ENCODE results near the gene HPRT1. TPM values are rescaled to one million over a fixed set of nuclear protein-coding genes. Genes with fewer than 3 reads are reported as not detected.

HPRT1 gene
- total RNA-seq, 1 donor from 2014 or later = 10.5 TPM

DNA sequence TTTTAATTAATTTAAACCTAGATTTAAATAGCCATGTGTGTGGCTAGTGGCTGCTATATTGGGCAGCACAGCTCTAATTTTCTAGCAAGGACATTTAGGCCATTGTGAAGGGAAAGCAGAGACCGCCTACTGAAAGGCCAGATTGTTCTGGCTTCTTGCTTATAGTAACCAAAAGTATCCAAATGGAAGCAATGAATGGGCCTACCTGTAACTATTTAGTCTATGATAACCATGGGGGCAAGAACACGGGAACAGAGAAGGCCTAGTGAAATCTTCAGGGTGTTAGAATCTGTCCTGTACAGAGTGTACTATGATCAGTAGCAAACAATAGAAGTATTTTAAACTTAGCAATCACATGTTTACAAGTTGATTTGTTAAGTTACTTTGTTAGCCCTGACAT lies 16.5 kb upstream of the HPRT1 start:
- H3K36me3 Mint-ChIP-seq (ENCODE audit: low read depth, unreplicated experiment) = no peaks in the 10 kb centered on the region
- DNase-seq (ENCODE audit: low spot score) = no peak
- no peaks in the 10 kb centered on the region for H3K4me1 Mint-ChIP-seq (ENCODE audit: unreplicated experiment)
- no peaks in the 10 kb centered on the region for H3K9me3 Mint-ChIP-seq (ENCODE audit: unreplicated experiment)
- TF ChIP-seq CTCF (IDR thresholded peaks at IDR 0.05; ENCODE audit: unreplicated experiment) = no peak
- no peak overlapping the region for H3K27ac Mint-ChIP-seq (ENCODE audit: unreplicated experiment)
- H3K4me3 Mint-ChIP-seq (ENCODE audit: unreplicated experiment) = no peak overlapping the region
- H3K27me3 Mint-ChIP-seq (ENCODE audit: unreplicated experiment) = no peaks in the 10 kb centered on the region

DNA sequence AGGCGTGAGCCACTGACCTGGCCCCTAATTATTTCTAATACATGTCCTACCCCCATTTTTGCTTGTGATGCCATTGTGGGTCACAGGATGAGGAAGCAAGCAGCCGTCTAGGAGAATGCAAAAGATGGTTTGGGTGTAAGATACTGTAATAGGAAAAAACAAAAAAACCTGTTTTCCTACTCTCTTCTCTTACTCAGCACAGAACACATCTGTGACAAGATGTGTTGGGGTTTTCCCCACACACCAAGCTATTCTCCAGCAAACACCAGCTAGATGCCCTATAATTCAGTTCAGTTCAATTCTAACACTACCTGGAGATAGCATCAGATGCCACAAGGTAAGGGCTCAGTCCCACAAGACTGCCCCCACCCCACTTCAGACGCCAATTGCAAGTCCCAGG lies 15.3 kb upstream of the HPRT1 start:
- Mint-ChIP-seq H3K36me3 (ENCODE audit: low read depth, unreplicated experiment) (no peaks in the 10 kb centered on the region), H3K4me3 (ENCODE audit: unreplicated experiment) (no peak overlapping the region), H3K27ac (ENCODE audit: unreplicated experiment) (no peak overlapping the region), H3K27me3 (ENCODE audit: unreplicated experiment) (no peaks in the 10 kb centered on the region), H3K4me1 (ENCODE audit: unreplicated experiment) (no peaks in the 10 kb centered on the region), H3K9me3 (ENCODE audit: unreplicated experiment) (no peaks in the 10 kb centered on the region)
- DNase-seq (ENCODE audit: low spot score) = no peak
- no peak for TF ChIP-seq CTCF (IDR thresholded peaks at IDR 0.05; ENCODE audit: unreplicated experiment)

DNA sequence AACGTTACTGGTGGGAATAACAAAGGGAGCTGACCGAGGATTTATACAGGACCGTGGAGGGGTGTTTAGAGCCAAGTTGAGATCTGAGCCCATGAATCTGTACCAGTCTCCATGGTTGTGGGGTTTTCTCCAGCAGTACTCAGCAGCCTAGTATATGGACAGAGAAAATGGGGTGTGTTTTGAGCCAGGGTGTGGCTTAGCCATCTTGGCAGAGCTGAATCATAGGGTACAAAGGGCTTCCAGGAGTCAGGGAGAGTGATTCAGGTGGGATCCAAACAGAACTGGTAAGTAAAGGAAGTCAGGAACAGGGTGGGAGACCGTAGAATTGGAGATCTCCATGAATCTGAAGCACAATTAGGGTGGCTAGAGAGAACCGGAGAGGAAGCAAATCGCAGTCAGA lies 7.4 kb upstream of the HPRT1 start:
- DNase-seq (ENCODE audit: low spot score) = no peak
- TF ChIP-seq CTCF (IDR thresholded peaks at IDR 0.05; ENCODE audit: unreplicated experiment) = no peak
- H3K4me1 Mint-ChIP-seq (ENCODE audit: unreplicated experiment) = no peaks in the 10 kb centered on the region
- no peaks in the 10 kb centered on the region for H3K27me3 Mint-ChIP-seq (ENCODE audit: unreplicated experiment)
- no peak overlapping the region for H3K27ac Mint-ChIP-seq (ENCODE audit: unreplicated experiment)
- H3K4me3 Mint-ChIP-seq (ENCODE audit: unreplicated experiment) = no peak overlapping the region
- peaks cover 5% of the 10 kb centered on the region for H3K36me3 Mint-ChIP-seq (ENCODE audit: low read depth, unreplicated experiment)
- no peaks in the 10 kb centered on the region for H3K9me3 Mint-ChIP-seq (ENCODE audit: unreplicated experiment)

DNA sequence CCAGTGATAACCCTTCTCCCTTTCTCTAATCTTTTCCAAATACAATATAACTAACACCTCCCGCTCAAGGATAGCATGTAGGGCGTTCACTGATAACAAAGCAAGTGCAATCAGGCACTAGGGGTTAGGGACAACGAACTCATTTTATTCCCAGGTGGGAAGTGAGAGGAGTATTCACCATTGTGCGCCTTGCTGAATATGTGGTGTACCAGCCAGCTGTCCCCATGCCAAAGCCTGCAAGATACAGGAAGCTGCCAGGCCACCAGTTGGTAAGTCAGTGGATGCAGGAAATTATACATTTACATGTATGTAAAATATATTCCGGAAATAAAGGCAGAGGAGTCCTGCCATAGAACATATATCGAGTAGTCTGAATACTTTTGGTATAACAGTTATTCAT lies 6.3 kb upstream of the HPRT1 start:
- Mint-ChIP-seq H3K27me3 (ENCODE audit: unreplicated experiment) (no peaks in the 10 kb centered on the region), H3K4me3 (ENCODE audit: unreplicated experiment) (no peak overlapping the region), H3K9me3 (ENCODE audit: unreplicated experiment) (no peaks in the 10 kb centered on the region), H3K4me1 (ENCODE audit: unreplicated experiment) (no peaks in the 10 kb centered on the region), H3K27ac (ENCODE audit: unreplicated experiment) (no peak overlapping the region), H3K36me3 (ENCODE audit: low read depth, unreplicated experiment) (peaks cover 5% of the 10 kb centered on the region)
- TF ChIP-seq CTCF (IDR thresholded peaks at IDR 0.05; ENCODE audit: unreplicated experiment) = no peak
- no peak for DNase-seq (ENCODE audit: low spot score)

DNA sequence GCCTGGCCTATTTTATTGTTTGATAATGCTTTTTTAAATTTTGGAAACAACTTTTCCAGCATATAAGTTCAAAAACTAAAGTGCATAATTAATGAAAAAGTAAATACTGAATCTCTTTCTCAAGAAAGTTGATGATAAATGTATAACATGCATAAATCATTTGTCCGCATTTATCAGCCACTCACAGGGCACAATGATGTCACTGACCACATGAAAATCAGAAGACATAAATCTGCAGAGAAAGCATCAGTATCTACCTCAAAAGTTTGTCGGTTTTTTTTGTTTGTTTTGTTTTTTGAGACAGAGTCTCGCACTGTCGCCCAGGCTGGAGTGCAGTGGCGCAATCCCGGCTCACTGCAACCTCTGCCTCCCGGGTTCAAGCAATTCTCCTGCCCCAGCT lies 5.5 kb upstream of the HPRT1 start:
- no peak for DNase-seq (ENCODE audit: low spot score)
- Mint-ChIP-seq H3K4me1 (ENCODE audit: unreplicated experiment) (no peaks in the 10 kb centered on the region), H3K36me3 (ENCODE audit: low read depth, unreplicated experiment) (peaks cover 5% of the 10 kb centered on the region), H3K4me3 (ENCODE audit: unreplicated experiment) (no peak overlapping the region), H3K9me3 (ENCODE audit: unreplicated experiment) (no peaks in the 10 kb centered on the region), H3K27ac (ENCODE audit: unreplicated experiment) (no peak overlapping the region), H3K27me3 (ENCODE audit: unreplicated experiment) (no peaks in the 10 kb centered on the region)
- no peak for TF ChIP-seq CTCF (IDR thresholded peaks at IDR 0.05; ENCODE audit: unreplicated experiment)

Data from endothelial cell (in vitro differentiated cells).